ENCODE measurements around the gene NRSN2.
"Not testable (repeated sequence)": the region's sequence is repeated elsewhere in the genome, so short reads cannot be mapped to it uniquely, and the experiment has no call there.

The NRSN2 gene

GRCh38 chr20:387520-387919 lies 40.6 kb downstream of the NRSN2 start:
- POLR2A ChIA-PET, result interaction anchor here (0.5 kb wide), 1 partner anchor 42 kb away, joined by 3 read pairs; no protein-coding TSS in a partner anchor
- CTCF ChIA-PET, result no interaction called here
- no peak for TF ChIP-seq LEF1 (IDR thresholded peaks at IDR 0.05; ENCODE audit: borderline replicate concordance)
- no peak for TF ChIP-seq HDGF (IDR thresholded peaks at IDR 0.05; ENCODE audit: borderline replicate concordance)
- no peak for TF ChIP-seq SUZ12 (IDR thresholded peaks at IDR 0.05)
- no peak for TF ChIP-seq NFRKB (IDR thresholded peaks at IDR 0.05)
- TF ChIP-seq FOXA1 (IDR thresholded peaks at IDR 0.05), result no peak
- TF ChIP-seq TARDBP (IDR thresholded peaks at IDR 0.05), result no peak
- no peak for TF ChIP-seq FOXK2 (IDR thresholded peaks at IDR 0.05)
- no peak for TF ChIP-seq SP1 (IDR thresholded peaks at IDR 0.05)
- TF ChIP-seq L3MBTL2 (conservative IDR thresholded peaks at IDR 0.05), result no peak
- no peak for TF ChIP-seq FOXM1 (IDR thresholded peaks at IDR 0.05; ENCODE audit: borderline replicate concordance)
- no peak for TF ChIP-seq PKNOX1 (IDR thresholded peaks at IDR 0.05)
- no peak for TF ChIP-seq BHLHE40 (IDR thresholded peaks at IDR 0.05; ENCODE audit: borderline replicate concordance)
- no peak for TF ChIP-seq ELF4 (IDR thresholded peaks at IDR 0.05)
- no peak for TF ChIP-seq ZNF384 (IDR thresholded peaks at IDR 0.05)
- DNase-seq (ENCODE audit: extremely low spot score), result no peak

- CTCF ChIA-PET, result no interaction called here
- DNase-seq (ENCODE audit: extremely low spot score), result no peak
- TF ChIP-seq FOXA1 (IDR thresholded peaks at IDR 0.05) (no peak), ELF4 (IDR thresholded peaks at IDR 0.05) (no peak), HDGF (IDR thresholded peaks at IDR 0.05; ENCODE audit: borderline replicate concordance) (no peak), L3MBTL2 (conservative IDR thresholded peaks at IDR 0.05) (no peak), PKNOX1 (IDR thresholded peaks at IDR 0.05) (no peak), ZNF384 (IDR thresholded peaks at IDR 0.05) (no peak), FOXM1 (IDR thresholded peaks at IDR 0.05; ENCODE audit: borderline replicate concordance) (no peak), SUZ12 (IDR thresholded peaks at IDR 0.05) (no peak), BHLHE40 (IDR thresholded peaks at IDR 0.05; ENCODE audit: borderline replicate concordance) (no peak), CTBP1 (IDR thresholded peaks at IDR 0.05; ENCODE audit: borderline replicate concordance) (no peak), ARNT (IDR thresholded peaks at IDR 0.05) (no peak), FOXK2 (IDR thresholded peaks at IDR 0.05) (no peak), TARDBP (IDR thresholded peaks at IDR 0.05) (no peak), LEF1 (IDR thresholded peaks at IDR 0.05; ENCODE audit: borderline replicate concordance) (no peak), SP1 (IDR thresholded peaks at IDR 0.05) (no peak), NFRKB (IDR thresholded peaks at IDR 0.05) (no peak)
- POLR2A ChIA-PET, result interaction anchor here (1.3 kb wide), 1 partner anchor 19 kb away, joined by 3 read pairs; no protein-coding TSS in a partner anchor
Measured at GRCh38 chr20:388034-388994, 41.4 kb downstream of the NRSN2 start.

GRCh38 chr20:389220-389619 lies 42.3 kb downstream of the NRSN2 start:
- POLR2A ChIA-PET, result interaction anchor here (1.3 kb wide), 1 partner anchor 18 kb away, joined by 3 read pairs; no protein-coding TSS in a partner anchor
- CTCF ChIA-PET, result no interaction called here
- DNase-seq (ENCODE audit: extremely low spot score), result no peak
- TF ChIP-seq TARDBP (IDR thresholded peaks at IDR 0.05), result no peak
- TF ChIP-seq ZNF384 (IDR thresholded peaks at IDR 0.05), result no peak
- no peak for TF ChIP-seq LEF1 (IDR thresholded peaks at IDR 0.05; ENCODE audit: borderline replicate concordance)
- no peak for TF ChIP-seq FOXA1 (IDR thresholded peaks at IDR 0.05)
- no peak for TF ChIP-seq ARNT (IDR thresholded peaks at IDR 0.05)
- no peak for TF ChIP-seq SP1 (IDR thresholded peaks at IDR 0.05)
- no peak for TF ChIP-seq NFRKB (IDR thresholded peaks at IDR 0.05)
- no peak for TF ChIP-seq HDGF (IDR thresholded peaks at IDR 0.05; ENCODE audit: borderline replicate concordance)
- TF ChIP-seq FOXK2 (IDR thresholded peaks at IDR 0.05), result no peak
- no peak for TF ChIP-seq SUZ12 (IDR thresholded peaks at IDR 0.05)
- TF ChIP-seq PKNOX1 (IDR thresholded peaks at IDR 0.05), result no peak
- no peak for TF ChIP-seq L3MBTL2 (conservative IDR thresholded peaks at IDR 0.05)
- TF ChIP-seq CTBP1 (IDR thresholded peaks at IDR 0.05; ENCODE audit: borderline replicate concordance), result no peak
- TF ChIP-seq ELF4 (IDR thresholded peaks at IDR 0.05), result no peak
- TF ChIP-seq FOXM1 (IDR thresholded peaks at IDR 0.05; ENCODE audit: borderline replicate concordance), result no peak
- TF ChIP-seq BHLHE40 (IDR thresholded peaks at IDR 0.05; ENCODE audit: borderline replicate concordance), result no peak

- ChIA-PET POLR2A (interaction anchor here (1.2 kb wide), 1 partner anchor 16 kb away, joined by 3 read pairs; no protein-coding TSS in a partner anchor), CTCF (no interaction called here)
- TF ChIP-seq SUZ12 (IDR thresholded peaks at IDR 0.05) (no peak), HDGF (IDR thresholded peaks at IDR 0.05; ENCODE audit: borderline replicate concordance) (no peak), FOXA1 (IDR thresholded peaks at IDR 0.05) (no peak), ARNT (IDR thresholded peaks at IDR 0.05) (no peak), PKNOX1 (IDR thresholded peaks at IDR 0.05) (no peak), FOXM1 (IDR thresholded peaks at IDR 0.05; ENCODE audit: borderline replicate concordance) (no peak), LEF1 (IDR thresholded peaks at IDR 0.05; ENCODE audit: borderline replicate concordance) (no peak), CTBP1 (IDR thresholded peaks at IDR 0.05; ENCODE audit: borderline replicate concordance) (no peak), ELF4 (IDR thresholded peaks at IDR 0.05) (no peak), ZNF384 (IDR thresholded peaks at IDR 0.05) (no peak), SP1 (IDR thresholded peaks at IDR 0.05) (no peak), FOXK2 (IDR thresholded peaks at IDR 0.05) (no peak), BHLHE40 (IDR thresholded peaks at IDR 0.05; ENCODE audit: borderline replicate concordance) (no peak), NFRKB (IDR thresholded peaks at IDR 0.05) (no peak), TARDBP (IDR thresholded peaks at IDR 0.05) (no peak), L3MBTL2 (conservative IDR thresholded peaks at IDR 0.05) (no peak)
- no peak for DNase-seq (ENCODE audit: extremely low spot score)
Measured at GRCh38 chr20:391041-391711, 44.3 kb downstream of the NRSN2 start.

GRCh38 chr20:393296-393695 lies 46.4 kb downstream of the NRSN2 start:
- DNase-seq (ENCODE audit: extremely low spot score); CTCF ChIA-PET: not testable (repeated sequence)
- POLR2A ChIA-PET, result interaction anchor here (2.2 kb wide), 1 partner anchor 14 kb away, joined by 5 read pairs; no protein-coding TSS in a partner anchor

Data from HEK293T (cell line).